Kidney epithelial cell (primary cell): ENCODE measurements around the gene ARHGEF3. TPM values are rescaled to one million over a fixed set of nuclear protein-coding genes. Genes with fewer than 3 reads are reported as not detected.

Experiments
- DNase-seq: peaks from one replicate; pipeline ENCODE4 v3.0.0-alpha.2; 2010; ENCODE audit warnings: low read depth
- H3K27me3 ChIP-seq: 2 replicates; pipeline ENCODE4 v1.6.0; 2011; ENCODE audit warnings: low read length; ENCODE audit not compliant: control insufficient read depth, insufficient read depth
- H3K36me3 ChIP-seq: 2 replicates; pipeline ENCODE4 v1.5.1; 2011; ENCODE audit warnings: low read length; ENCODE audit not compliant: control insufficient read depth, insufficient read depth
- H3K4me3 ChIP-seq: 2 replicates; pipeline ENCODE4 v1.5.1; 2011; ENCODE audit warnings: low read depth, mild to moderate bottlenecking, control low read depth, low read length
- total RNA-seq: library from RNA; depleted of rRNA; stranded (reverse); fragments of >200 nt; gene quantifications from 2 replicates; pipeline ENCODE4 v1.2.3, GENCODE V29; 2015
- TF ChIP-seq, protein P1 (sequence below): IDR thresholded peaks from 2 replicates; pipeline ENCODE4 v1.5.1; 2011; ENCODE audit warnings: mild to moderate bottlenecking, moderate library complexity, low read length, control low read depth, inconsistent platforms; ENCODE audit not compliant: insufficient read depth, poor library complexity, severe bottlenecking

Gene ARHGEF3
- total RNA-seq, 1 donor from 2014 or later: 12.4 TPM

DNA sequence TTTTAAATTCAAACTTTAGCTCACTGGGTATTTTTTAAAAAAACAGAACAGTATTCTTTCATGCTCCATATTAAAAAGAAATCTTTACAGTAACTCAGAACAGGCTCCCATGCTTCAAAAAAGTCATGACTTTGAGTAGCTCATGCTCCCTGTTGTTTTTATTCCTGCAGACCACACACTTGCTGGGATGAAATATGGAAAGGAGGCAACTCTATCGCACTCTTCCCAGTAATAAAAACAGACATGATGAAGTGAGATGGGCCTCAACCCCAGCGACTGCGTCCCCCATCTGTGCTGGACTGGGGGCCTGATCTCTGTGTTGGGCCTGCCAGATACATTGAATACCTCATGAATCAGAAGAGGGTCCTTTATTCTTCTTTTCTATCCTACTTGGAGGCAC, 58.9 kb downstream of the ARHGEF3 start:
- peaks cover 2% of the 10 kb centered on the region for H3K36me3 ChIP-seq
- no peak for DNase-seq
- H3K4me3 ChIP-seq: no peak overlapping the region
- H3K27me3 ChIP-seq: no peaks in the 10 kb centered on the region
- TF ChIP-seq, protein P1, sequence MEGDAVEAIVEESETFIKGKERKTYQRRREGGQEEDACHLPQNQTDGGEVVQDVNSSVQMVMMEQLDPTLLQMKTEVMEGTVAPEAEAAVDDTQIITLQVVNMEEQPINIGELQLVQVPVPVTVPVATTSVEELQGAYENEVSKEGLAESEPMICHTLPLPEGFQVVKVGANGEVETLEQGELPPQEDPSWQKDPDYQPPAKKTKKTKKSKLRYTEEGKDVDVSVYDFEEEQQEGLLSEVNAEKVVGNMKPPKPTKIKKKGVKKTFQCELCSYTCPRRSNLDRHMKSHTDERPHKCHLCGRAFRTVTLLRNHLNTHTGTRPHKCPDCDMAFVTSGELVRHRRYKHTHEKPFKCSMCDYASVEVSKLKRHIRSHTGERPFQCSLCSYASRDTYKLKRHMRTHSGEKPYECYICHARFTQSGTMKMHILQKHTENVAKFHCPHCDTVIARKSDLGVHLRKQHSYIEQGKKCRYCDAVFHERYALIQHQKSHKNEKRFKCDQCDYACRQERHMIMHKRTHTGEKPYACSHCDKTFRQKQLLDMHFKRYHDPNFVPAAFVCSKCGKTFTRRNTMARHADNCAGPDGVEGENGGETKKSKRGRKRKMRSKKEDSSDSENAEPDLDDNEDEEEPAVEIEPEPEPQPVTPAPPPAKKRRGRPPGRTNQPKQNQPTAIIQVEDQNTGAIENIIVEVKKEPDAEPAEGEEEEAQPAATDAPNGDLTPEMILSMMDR: no peak

DNA sequence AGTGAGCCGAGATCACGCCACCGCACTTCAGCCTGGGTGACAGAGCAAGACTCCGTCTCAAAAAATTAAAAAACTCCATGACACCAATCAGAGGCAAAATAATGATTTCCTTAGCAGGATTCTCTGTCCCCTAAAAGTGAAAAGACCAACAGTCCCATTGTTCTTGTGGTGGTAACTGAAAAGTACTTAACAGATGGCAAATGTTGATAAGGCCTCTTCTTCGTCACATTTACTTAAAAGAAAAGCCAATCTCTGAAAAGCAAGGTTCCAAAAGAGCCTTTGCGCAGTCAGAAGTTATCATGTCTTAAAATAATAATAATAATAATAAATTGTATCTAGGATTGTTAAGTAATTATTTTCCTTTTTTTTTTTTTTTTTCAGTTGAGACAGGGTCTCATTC, 62.7 kb downstream of the ARHGEF3 start:
- TF ChIP-seq, protein P1: no peak
- Histone ChIP-seq H3K36me3 (no peaks in the 10 kb centered on the region), H3K27me3 (no peaks in the 10 kb centered on the region), H3K4me3 (no peak overlapping the region)
- no peak for DNase-seq

DNA sequence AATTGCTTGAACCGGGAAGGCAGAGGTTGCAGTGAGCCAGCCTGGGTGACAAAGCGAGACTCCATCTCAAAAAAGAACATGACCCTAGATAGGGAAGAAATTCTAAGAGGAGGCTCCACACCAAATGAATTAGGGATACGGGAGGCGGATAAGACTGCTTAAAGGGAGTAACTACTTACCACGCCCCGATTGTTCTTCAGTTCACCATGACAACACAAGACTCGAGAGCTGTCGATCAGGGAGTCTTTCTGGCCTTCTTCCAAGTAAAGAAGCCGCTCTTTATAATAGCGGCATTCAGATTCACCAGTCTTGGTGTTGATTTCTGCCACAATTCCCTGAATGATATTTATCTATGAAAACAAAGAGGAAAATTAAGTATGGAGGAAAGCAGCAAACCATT, 64.7 kb downstream of the ARHGEF3 start:
- Histone ChIP-seq H3K27me3 (no peaks in the 10 kb centered on the region), H3K36me3 (no peaks in the 10 kb centered on the region), H3K4me3 (no peak overlapping the region)
- no peak for DNase-seq
- TF ChIP-seq, protein P1: no peak

DNA sequence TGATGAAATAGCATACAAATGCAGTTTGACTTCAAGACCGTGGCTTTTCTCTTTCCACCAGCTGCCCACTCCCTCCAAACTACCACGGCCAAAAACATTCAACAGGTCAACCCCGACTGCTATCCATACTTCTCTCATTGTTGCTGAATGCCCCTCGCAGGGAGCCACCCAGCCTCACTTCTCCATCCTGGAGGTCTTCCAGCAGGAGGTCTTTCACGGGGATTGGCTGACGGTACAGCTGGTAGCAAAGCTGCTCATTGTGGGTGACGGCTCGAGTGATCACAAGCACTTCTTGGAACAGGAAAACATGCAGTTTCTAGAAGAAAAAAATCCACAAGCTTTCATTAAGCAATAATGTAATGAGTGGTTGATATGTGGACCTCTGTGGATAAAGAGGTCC, 69.6 kb downstream of the ARHGEF3 start:
- Histone ChIP-seq H3K36me3 (peaks cover 2% of the 10 kb centered on the region), H3K27me3 (no peaks in the 10 kb centered on the region), H3K4me3 (no peak overlapping the region)
- no peak for DNase-seq
- TF ChIP-seq, protein P1: no peak

DNA sequence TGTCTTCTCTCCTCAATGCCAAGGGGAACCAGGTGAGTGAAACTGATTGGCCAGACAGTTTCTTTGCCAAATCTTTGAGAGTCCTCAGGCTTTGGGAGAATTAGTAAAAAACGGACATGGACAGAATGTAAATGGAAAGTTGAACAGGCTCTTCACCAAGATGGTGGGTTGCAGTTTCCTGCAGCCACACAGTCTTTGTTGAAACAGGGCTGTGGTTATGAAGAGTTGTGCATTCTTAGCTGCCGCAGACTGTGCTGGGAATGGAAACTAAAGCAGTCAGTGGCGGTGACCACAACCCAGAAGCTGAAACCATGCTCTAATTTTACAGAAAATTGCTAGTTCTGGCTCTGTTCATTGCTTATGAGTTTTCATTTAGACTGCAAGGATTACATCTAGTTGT, 76.6 kb downstream of the ARHGEF3 start:
- Histone ChIP-seq H3K4me3 (no peak overlapping the region), H3K36me3 (peaks cover 1% of the 10 kb centered on the region), H3K27me3 (no peaks in the 10 kb centered on the region)
- TF ChIP-seq, protein P1: no peak
- no peak for DNase-seq

DNA sequence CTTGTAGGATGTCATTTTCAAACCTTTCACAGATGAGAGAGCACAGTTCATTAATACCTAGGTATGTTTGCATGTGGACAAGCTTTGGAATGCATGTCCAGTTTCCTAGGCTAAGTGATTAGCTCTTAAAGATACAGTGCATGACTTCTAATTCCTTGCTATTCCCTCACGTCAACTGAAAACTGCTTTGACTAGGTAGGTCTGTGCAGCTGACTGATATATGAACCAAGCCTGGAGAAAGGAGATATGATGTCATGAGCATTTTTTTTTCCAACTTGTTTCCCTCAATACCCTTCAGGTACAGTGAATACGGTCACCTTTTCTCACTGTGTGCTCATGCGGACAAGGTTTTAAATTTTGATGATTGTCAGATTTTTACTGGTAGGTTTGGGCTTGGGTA, 77.1 kb downstream of the ARHGEF3 start:
- TF ChIP-seq, protein P1: no peak
- Histone ChIP-seq H3K36me3 (peaks cover 1% of the 10 kb centered on the region), H3K4me3 (no peak overlapping the region), H3K27me3 (no peaks in the 10 kb centered on the region)
- DNase-seq: peak; percentile 44
